ENCODE data around the gene BOK.

DNA sequence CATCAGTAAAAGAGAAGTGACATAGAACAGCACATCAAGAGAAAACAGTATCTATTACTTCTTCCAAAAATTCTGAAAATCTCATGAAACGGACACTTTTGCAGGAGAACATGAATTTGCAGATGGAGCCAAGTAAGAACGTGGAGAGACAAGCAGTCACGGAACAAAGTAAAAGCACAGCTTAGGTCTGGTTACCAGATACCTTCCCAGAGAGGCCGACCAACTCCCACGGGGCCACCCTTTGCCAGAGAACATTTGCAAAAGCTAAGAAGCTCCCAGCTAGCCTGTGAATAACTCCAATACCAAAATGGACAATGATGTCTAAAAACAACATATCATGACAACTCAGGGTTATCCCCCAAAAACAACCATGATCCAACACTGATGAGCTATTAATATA is 39.5 kb downstream of the BOK start:
- TF ChIP-seq EZH2phosphoT487 (IDR thresholded peaks at IDR 0.05; ENCODE audit: borderline replicate concordance) (no peak), SIN3A (IDR thresholded peaks at IDR 0.05; ENCODE audit: low read depth) (no peak), TCF7L2 (IDR thresholded peaks at IDR 0.05; ENCODE audit: borderline replicate concordance, extremely low read depth, insufficient read depth, insufficient read length) (no peak), POLR2A (IDR thresholded peaks at IDR 0.05; ENCODE audit: borderline replicate concordance, extremely low read depth, insufficient read depth, insufficient read length) (no peak), ELF1 (IDR thresholded peaks at IDR 0.05; ENCODE audit: borderline replicate concordance, low read depth) (no peak), YY1 (IDR thresholded peaks at IDR 0.05; ENCODE audit: extremely low read depth, insufficient replicate concordance, low read depth, low read length) (no peak), SRF (IDR thresholded peaks at IDR 0.05; ENCODE audit: low read depth) (no peak), ZFX (IDR thresholded peaks at IDR 0.05) (no peak), ZNF274 (IDR thresholded peaks at IDR 0.05; ENCODE audit: low read depth, low read length) (no peak)
- TF ChIP-seq, protein P1, sequence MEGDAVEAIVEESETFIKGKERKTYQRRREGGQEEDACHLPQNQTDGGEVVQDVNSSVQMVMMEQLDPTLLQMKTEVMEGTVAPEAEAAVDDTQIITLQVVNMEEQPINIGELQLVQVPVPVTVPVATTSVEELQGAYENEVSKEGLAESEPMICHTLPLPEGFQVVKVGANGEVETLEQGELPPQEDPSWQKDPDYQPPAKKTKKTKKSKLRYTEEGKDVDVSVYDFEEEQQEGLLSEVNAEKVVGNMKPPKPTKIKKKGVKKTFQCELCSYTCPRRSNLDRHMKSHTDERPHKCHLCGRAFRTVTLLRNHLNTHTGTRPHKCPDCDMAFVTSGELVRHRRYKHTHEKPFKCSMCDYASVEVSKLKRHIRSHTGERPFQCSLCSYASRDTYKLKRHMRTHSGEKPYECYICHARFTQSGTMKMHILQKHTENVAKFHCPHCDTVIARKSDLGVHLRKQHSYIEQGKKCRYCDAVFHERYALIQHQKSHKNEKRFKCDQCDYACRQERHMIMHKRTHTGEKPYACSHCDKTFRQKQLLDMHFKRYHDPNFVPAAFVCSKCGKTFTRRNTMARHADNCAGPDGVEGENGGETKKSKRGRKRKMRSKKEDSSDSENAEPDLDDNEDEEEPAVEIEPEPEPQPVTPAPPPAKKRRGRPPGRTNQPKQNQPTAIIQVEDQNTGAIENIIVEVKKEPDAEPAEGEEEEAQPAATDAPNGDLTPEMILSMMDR (IDR thresholded peaks at IDR 0.05 in 2 of 3, conservative IDR thresholded peaks at IDR 0.05 in 1 of 3; ENCODE audit: borderline replicate concordance in 1 of 3, insufficient read depth in 1 of 3, low read depth in 2 of 3, low read length in 2 of 3) = no peak
- TF ChIP-seq, protein P2, sequence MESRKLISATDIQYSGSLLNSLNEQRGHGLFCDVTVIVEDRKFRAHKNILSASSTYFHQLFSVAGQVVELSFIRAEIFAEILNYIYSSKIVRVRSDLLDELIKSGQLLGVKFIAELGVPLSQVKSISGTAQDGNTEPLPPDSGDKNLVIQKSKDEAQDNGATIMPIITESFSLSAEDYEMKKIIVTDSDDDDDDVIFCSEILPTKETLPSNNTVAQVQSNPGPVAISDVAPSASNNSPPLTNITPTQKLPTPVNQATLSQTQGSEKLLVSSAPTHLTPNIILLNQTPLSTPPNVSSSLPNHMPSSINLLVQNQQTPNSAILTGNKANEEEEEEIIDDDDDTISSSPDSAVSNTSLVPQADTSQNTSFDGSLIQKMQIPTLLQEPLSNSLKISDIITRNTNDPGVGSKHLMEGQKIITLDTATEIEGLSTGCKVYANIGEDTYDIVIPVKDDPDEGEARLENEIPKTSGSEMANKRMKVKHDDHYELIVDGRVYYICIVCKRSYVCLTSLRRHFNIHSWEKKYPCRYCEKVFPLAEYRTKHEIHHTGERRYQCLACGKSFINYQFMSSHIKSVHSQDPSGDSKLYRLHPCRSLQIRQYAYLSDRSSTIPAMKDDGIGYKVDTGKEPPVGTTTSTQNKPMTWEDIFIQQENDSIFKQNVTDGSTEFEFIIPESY (IDR thresholded peaks at IDR 0.05; ENCODE audit: extremely low read depth, insufficient replicate concordance, low read length) = no peak
- TF ChIP-seq, protein P3, sequence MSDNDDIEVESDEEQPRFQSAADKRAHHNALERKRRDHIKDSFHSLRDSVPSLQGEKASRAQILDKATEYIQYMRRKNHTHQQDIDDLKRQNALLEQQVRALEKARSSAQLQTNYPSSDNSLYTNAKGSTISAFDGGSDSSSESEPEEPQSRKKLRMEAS (IDR thresholded peaks at IDR 0.05) = no peak
- TF ChIP-seq, protein P4, sequence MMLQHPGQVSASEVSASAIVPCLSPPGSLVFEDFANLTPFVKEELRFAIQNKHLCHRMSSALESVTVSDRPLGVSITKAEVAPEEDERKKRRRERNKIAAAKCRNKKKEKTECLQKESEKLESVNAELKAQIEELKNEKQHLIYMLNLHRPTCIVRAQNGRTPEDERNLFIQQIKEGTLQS (IDR thresholded peaks at IDR 0.05) = no peak

All from HCT116 (cell line).